HG02571 (cell line): Measurements from ENCODE around the gene ZNF526.

ENCODE experiments used
- ATAC-seq: cut with Tn5 transposase; IDR thresholded peaks from one replicate; pipeline ENCODE4 v1.9.1; 2021; ENCODE audit warnings: mild to moderate bottlenecking, moderate library complexity; ENCODE audit not compliant: unreplicated experiment

Gene ZNF526

DNA sequence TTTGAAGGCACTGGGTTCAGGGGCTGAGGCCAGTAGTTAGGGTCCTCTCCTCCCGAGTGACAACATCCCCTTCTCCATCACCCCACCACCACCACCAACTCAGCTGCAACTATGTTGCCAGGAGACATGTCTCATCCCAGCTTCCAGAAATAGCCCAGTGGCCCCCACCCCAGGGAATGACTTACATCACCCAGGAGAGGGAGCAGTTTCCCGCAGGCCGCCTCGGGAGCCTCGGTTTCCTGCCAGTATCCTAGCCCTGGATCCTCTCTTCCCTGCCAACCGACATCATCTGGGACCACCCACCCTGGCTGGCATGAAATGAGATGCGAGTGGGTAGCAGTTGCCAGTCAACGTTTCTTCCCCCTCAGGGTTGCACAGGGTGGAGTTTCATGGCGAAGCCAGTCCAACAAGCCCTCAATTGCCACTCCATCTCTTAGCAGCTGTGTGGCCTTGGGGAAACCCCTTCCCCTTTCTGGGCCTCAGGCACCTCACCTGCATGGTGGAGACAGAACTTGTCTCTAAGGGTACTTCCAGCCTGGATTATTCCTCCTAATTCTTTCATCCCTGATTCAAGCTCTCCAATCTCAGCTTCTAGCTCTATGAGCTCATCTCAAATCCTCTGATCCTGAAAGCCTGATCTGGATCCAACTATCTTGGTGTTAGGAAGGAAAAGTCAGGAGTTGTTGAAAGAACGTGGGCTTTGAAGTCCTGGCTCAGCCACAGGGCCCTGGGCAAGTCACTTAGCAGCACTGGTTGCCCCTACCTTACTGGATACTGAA, 26.2 kb downstream of the ZNF526 start:
- ATAC-seq = no peak

DNA sequence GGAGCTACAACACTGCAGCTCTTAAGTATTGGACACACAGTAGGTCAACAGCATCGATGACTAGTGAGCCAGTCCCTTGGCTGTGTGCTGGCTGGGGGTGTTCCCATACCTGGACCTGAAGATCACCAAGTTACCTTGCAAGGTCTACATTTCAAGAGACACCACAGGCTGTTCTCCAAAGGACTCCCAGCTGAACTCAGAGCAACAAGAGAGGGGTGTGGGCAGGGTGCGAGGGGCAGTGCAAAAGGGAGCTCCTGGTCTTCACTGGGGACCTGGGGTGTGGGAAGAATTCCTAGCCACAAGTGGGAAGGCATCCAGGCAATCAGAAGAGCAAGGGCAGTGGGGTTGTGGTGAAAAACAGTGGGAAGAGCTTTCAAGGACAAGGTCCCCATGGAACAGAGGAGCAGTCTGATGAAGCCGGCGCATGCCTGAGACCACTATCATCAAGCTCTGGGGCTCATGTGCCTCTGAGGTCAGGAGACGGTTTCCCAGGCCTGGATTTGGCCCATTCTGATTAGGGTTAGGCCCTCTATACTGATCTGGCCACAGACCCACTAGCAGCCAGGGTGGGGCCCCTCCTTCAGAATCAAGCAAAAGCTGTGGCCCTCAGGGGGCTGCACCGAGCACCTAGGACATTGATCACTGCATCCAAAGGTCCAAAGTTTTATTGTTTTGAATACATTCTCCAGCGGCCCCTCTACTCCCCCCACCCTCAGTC, 27.0 kb downstream of the ZNF526 start:
- ATAC-seq = no peak

DNA sequence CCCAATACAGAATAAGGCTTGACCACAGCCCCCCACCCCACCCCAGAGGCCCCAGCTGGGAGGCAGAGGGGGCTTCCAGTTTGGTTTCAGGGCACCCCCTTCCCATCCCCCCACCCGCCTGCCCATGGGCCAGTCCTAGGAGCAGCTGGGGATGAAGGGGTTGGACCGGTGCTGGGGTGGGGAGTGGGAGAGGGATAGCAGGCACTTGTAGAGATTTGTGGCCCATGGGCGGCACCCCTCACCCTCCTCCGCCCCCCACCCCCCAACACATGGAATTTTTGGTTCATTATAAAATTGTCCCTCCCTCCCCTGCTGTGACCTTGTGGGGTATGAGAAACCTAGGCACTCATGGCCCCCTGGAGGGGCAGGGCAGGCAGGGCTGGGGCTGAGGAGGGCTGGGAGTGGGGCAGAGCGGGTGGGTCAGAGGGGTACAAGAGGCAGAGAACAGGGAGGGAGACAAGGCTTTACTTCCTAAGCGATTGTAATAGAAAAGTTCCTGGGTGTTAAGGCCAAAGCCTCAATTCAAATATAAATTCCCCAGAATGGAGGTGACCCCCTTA, 27.6 kb downstream of the ZNF526 start:
- no peak for ATAC-seq

DNA sequence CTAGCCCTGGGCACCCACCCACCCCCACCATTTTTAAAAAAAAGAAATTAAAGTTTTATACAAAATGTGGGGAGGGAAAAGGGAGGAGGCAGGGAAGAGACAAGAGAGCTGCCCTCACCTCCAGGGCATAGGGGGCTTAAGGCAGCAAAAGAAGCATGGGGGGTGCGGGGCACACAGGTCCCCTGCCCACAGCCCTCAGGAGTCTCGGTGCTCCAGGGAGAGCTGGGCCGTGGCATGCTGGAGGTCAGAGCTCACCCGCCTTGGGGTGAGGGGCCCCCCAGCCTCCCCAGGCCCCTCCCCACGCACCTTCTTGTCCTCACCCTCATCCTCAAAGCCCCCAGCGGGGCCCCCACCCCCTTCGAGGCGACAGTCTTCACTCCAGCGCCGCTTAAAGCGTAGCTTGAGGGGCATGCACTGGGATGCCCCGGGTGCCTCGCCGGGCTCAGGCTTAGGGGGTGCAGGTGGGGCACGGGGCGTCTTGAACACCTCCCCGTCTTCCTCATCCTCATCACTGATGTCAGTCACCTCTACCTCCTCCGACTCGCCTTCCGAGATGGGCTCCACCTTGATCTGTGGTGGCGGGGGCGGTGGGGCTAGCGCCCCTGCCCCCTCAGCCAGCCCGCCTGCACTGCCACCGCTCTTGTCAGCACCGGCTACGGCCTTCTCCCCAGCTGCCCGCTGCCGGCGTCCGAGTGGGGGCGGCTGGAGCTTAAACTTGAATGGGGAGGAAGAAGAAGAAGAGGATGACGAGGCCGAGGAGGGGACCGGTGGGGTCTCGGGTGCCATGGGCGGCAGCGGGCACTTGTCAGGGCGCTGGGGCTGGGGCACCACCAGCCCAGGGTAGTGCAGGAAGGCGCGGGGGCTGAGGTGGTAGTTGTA, 28.4 kb downstream of the ZNF526 start:
- no peak for ATAC-seq

DNA sequence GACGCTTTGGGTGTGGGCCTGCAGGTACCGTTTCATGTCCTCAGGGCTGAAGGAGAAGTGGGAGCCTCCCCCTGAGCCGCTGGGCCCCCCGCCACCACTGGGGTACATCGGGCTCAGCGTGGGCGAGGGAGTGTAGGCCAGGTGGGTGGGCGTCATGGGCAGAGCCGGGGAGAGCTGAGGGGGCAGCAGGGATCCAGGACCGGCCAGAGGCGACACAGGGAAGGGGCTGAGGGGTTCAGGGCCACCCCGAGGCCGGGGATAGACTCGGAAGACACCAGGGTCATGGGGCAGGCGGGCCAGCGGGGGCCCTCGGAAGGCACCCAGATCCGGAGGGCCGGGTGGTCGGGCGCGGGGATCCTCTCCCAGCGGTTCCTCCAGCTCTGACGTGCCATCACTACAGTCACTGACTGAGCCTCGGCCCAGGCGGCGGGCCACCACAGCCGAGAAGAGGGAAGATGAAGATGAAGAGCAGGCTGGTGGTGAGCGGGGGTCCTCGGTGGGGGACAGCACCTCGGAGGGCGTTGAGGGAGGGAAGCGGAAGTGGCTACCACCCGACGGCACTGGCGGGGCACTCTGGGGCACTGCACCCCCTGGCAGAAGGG, 29.1 kb downstream of the ZNF526 start:
- ATAC-seq = no peak

DNA sequence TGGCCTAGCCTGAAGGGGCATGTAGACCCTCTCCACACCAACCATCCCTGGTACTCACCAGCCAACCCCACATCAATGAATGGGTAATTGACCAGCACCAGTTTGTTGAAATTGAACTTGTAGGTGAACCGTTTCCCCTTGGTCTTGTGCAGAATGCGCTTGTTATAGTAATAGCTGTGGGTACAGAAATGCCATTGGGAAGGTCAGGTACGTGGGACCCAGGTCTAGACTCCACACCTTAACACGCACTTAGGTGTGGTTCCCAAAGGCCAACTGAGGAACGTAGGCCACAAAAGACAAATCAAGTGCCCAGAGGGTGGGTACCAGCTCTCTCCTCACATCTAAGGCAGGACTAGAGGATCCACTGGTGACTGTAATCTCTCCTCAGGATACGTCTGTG, 29.7 kb downstream of the ZNF526 start:
- no peak for ATAC-seq

DNA sequence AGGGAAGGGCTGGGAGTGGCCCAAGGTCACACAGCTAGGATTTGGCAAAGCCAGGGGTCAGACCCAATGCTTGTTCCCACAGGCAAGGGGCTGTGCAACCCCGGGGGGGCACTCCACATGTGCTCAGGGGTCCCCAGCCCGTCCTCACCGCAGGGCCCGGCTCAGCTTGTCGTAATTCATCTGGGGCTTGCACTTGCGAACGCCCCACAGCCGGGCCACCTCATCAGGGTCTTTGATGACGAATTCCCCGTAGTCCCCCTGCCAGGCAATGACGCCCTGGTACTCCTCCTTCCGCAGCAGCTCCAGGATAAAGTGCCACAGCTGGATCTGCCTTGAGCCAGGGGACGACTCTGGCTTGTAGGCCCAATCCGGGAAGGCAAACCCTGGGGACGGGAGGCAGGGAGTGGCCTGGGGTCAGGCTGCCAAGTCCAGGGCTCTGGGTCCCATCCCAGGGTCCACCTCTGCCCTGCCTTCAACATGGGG, 30.1 kb downstream of the ZNF526 start:
- ATAC-seq = no peak

DNA sequence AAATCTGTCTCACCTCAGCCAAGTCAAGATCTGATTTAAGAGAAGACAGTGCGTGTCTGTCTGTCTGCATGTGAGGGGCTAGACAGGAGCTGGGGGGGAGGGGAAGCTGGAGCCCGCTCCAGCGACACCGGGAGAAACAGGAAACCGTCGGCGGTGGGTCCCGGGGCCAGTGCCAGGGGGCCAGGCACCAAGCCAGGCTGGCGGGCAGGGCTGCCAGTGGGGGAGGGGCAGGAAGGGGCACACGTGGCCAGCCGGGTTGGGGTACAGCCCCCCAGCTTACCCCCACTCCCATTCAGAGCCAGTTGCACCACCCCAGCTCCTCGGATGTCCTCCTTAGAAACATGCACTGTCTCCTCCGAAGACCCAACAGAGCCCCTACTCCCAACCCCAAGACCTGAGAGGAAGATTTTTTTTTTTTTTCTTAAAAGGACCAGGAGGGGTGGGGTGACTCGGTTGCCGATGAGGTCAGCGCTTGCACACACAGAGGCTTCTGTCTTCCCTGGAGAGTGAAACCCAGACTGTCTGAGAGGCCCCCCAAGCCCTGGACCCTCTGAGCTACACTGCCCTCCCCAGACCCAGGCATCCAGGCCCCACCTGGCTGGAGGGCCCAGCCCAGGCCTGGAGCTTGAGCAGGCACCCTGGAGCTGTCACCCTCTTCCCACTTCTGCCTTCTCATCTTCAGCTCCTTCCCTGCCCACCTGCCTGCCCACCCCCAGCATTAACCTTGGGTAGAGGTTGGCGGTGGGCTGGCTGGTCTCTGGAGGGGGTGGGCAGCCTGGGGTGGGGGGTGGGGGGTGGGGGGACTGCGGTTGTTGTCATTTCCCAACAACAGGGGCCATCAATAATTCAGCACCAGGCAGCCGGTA, 30.8 kb downstream of the ZNF526 start:
- no peak for ATAC-seq

DNA sequence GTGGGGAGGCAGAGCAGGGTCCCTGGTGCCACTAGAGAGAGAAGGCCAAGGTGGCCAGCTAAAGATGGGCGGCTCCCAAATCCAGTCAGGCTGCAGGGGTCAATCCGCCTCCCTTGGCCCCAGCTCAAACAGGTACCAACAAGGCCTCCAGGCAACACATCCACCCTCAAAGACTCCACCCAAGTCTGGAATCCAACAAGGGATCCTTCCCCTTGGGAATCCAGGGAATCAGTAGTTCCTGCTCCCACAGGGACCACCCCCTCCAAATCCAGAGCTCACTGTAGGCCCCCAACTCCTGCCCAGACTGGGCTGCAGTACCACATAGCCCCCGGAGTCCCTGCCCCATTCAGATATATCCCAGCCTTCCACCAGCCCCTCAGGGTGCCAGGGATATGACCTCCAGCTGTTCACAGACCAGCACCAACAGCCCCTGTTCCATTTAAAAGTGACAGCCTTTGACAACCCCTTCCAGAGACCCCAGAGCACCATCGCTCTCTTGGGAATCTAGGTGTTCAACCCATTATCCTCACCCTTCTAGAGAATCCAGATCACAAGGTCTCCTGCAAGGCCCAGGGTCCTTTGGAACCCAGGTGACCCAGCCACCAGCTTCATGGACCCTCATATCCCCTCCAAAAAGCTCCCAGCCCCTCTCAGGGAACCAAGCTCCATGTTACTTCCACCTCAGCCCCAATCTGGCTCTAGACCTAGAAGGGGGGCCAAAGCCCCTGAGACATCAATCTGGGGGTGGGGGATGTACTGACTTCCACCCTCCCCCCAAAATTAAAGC, 31.7 kb downstream of the ZNF526 start:
- no peak for ATAC-seq

DNA sequence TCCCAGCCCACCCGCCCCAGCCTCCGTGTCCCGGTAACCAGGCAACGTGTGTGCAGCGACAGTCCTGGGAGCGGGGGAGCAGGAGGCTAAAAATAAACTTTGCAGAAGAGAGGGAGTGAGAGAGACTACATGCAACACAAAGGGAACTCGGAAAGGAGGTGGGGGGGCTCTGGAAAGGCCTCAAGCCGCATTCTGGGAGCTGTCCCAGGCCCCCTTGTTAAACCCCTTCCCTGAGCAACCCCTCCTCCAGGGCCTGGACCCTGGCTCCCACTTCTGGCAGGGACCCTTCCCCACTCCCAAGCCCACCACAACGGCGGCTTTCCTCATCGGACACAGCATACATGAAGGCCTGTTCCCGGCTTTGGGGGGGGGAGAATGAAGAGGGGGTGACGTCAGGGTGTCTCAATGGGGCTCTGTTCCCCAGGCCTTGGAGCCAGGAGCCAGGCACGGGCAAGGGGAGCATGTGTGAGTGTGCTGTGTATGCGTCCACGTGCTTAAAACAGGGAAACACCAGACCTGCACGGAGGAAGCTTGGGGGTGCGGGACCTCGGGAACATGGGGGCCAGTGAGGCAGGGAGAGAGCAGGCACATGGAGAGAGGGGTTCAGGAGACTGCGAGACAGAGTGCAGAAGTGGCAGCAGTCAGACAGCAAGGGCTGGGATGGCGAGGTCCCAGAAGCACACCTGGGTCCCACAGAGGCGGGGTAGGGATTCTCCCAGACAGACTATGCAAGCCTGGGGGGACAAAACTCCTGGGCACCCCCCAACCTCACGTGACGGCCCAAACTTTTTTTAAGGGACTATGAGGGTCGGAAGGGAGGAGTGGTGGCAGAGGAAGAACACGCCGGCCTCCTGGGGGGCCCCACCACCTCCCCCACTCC, 32.5 kb downstream of the ZNF526 start:
- no peak for ATAC-seq

DNA sequence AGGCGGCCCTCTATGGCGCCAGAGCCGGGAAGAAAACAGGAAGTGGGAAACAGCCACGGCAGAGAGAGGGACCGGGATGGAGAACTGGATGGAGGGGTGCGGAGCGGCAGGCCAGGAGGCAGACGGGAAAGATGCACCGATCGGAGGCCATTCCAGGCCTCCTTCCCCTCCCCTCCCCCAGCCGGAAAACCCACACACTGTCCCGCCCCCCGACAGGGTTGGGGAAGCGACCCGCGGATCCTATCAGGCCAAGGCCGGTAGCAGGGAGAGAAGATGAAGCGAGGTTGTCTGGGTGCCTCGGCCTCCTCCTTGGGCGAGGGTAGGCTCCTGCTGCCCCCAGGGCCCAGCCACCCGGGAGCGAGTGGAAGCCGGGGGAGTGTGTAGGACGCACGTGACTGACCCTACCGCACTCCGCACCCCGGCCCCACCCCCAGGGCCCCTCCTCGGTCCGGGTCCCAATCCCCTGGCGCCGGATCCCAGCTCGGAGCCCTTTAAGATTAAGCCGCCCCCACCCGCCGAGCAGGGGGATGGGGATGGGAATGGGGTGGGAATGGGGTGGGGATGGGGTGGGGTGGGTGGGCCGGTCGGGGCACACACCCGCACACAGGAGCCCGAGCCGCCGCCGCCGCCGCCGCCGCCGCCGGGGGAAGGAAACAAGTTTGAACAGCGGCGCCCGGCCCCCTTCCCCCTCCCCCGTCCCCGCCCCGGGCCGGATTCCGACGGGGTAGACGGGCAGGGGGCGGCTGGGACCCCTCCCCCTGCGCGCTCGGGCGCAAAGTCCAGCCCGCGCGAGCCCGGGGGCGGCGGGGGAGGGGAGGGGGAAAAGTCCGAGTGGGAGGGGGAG, 33.4 kb downstream of the ZNF526 start:
- ATAC-seq = no peak

DNA sequence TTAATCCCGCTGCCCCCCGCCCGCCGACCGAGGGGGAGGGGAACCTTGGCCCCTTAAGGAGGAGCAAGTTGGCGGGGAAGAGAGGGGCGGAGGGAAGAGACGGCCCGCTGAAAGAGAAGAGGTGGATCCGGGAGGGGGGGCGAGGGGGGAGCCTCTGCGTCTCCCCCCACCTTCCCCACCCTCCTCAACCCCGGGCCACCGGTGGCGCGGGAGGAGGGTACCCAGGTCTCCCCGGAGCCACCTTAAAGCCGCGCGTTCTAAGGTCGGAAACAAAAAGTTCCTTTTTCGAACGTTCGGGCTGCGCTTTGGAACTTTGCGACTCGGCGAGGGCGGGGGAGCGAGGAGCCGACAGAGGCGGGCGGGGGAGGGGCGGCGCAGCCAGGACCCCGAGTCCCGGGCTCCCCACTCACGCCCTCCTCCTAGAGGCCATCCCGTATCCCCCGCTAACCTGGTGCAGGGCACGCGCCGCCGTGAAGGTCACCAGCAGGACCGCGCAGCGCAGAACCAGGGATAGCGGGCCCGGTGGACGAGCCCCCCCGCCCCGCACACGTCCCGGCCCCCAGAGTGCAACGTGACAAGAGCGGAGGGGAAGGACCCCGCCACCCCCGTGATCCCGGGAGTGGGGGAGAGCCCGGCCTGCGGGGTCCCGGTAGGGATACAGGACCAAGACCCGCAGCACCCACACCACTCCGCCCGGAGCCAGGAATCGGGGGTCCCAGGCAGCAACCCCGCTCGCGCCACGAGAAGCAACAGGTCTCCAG, 34.2 kb downstream of the ZNF526 start:
- no peak for ATAC-seq

DNA sequence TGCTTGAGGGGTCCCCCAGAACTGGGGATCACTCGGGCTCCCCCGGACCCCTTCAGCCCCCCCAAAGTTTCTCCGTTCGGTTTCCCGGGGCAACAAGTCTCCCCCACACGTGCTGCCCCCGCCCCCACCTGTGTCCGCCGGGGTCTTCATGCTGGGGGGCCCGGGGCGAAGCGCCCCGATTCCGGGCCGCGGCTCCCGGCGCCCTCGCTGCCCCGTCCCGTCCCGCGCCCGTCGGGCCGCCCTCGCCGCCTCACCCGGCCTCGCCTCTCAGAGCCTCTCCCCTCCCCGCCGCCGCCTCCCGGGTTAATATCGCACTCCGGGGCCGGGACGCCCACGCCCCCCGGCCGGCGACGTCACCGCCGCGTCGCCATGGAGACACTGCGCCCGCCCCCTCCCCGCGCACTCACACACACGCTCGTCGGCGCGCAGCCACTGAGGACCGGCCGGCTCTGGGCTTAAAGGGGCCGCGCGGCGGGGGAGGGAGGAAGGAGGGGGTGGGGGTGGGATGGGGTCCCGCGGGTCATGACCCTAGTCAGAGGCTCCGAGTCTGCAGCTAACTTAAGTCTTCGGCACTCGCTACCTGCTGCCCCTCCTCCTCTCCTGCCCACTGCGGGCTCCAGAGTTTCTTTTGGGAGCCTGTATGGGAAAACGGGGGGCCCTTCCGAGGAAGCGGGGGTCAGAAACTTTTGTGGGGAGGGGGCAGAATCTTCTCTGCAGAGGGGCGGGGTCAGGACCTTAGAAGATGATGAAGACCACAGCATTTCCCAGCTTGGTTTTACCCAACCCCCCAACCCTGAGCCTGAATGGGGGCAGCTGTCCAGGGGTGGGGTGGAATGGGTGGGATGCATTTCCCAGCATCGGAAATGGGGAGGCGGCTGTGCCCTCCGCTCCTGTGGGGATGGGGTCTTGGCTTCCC, 35.0 kb downstream of the ZNF526 start, which contains the start of gene ERF:
ERF (minus strand) TSS at position 279 of the 916 bp plus-strand sequence; CDS start at position 150, 129 bp downstream.
- peak; percentile 55 for ATAC-seq

DNA sequence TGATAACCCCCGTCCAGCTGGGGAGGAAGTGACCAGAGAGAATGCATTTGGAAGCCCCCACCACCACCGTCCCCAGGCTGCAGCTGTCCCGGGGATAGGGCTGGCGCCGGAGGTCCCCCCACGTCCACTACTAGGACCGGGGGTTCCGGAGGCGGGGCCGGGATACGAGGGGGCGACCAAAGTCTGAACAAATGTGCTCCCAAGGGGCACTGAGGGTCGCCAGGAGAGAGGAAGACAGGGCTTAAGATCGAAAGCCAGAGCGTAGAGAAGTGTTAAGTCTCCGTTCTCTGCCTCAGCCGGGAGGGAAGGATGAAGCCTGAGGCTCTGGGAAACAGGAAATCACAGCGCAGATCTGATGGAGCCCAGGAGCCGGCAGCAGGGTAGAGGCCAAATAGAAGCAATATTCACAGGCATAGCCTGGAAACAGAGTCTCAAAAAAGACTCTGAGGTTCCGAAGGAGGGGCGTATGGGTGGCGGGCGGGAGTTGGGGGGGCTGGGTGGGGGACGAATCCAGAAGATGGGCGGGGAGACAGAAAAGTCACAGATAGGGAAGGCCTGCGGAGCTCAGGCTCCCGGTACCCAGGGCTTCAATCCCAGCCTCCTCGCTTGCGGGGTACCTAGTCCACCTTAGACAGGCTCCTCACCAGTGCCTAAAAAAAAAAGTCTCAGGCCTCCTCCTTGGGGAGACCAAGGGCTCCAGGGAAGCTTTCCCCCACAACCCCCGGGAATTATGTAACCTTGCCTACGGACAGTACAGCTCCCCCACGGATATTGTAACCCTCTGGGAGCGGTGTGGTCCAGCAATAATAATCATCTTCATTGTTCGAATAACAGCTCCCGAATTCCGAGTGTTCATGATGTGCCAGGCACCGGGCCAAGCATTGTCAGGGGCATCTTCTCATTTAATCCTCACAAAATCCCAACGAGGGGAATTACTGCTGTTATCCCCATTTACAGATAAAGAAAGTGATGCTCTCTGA, 35.9 kb downstream of the ZNF526 start:
- ATAC-seq = no peak
